GM12891 (cell line): Measurements from ENCODE around the gene GALNT9.

Experiments
- POLR2A ChIP-seq: IDR thresholded peaks from 2 replicates; pipeline ENCODE4 v1.6.1; 2011; ENCODE audit warnings: low read depth, low read length, control low read depth
- POLR2AphosphoS5 ChIP-seq: IDR thresholded peaks from 2 replicates; pipeline ENCODE4 v1.6.1; 2011; ENCODE audit warnings: low read depth, low read length, control low read depth
- TAF1 ChIP-seq: IDR thresholded peaks from 2 replicates; pipeline ENCODE4 v1.6.1; 2011; ENCODE audit warnings: low read depth, low read length, control low read depth

- TF ChIP-seq POLR2A, result no peak
- no peak for TF ChIP-seq POLR2AphosphoS5
- no peak for TF ChIP-seq TAF1
These were observed 17.2 kb upstream of the GALNT9 start for GRCh38 chr12:132346471-132347175.
